ENCODE data around the gene JPH2.

GRCh38 chr20:44099832-44100231 lies 87.2 kb downstream of the JPH2 start:
- TF ChIP-seq CTCF (IDR thresholded peaks at IDR 0.05; ENCODE audit: low read depth, low read length, missing input control) (no peak), FOXA1 (IDR thresholded peaks at IDR 0.05) (no peak), ZBTB33 (IDR thresholded peaks at IDR 0.05) (no peak), ATF3 (IDR thresholded peaks at IDR 0.05) (no peak), NR2F2 (IDR thresholded peaks at IDR 0.05) (no peak), TAF1 (conservative IDR thresholded peaks at IDR 0.05) (no peak)
